K562 (cell line): ENCODE measurements around the gene ZNF362. TPM values are rescaled to one million over a fixed set of nuclear protein-coding genes. Genes with fewer than 3 reads are reported as not detected.
A peak's percentile ranks its signal among the peaks of the same experiment; 100 is the strongest.

Experiments
- ATAC-seq: fragments of 200-7000 bp; cut with Tn5 transposase; 3 replicates; pipeline ENCODE4 v1.9.1; 2020; ENCODE audit warnings: moderate library complexity
- Bru-seq: library from RNA; stranded (reverse); fragments of 400-500 nt; gene quantifications from one replicate; lab custom pipeline; 2021; lab: Mats Ljungman, UMichigan
- BruChase-seq, 2 experiments: library from RNA; stranded (reverse); fragments of 400-500 nt; gene quantifications; one replicate each; lab custom pipeline; 2021; lab: Mats Ljungman, UMichigan
- BruUV-seq: library from RNA; stranded (reverse); fragments of 400-500 nt; replicated peaks from 2 replicates; lab custom pipeline; 2021; lab: Mats Ljungman, UMichigan
- CTCF ChIA-PET: fragments of 300-600 bp; formaldehyde crosslinking; extraction: SDS; loops from one replicate; lab custom pipeline; 2021; ENCODE audit warnings: low intra/inter-chr PET ratio; lab: Yijun Ruan, JAX
- POLR2A ChIA-PET: fragments of 300-600, 350-650 bp; sonication (Branson Sonifier 250); formaldehyde crosslinking; extraction: SDS; loops from one replicate; lab custom pipeline; 2021; ENCODE audit warnings: antibody characterized with exemption, inconsistent platforms; lab: Yijun Ruan, JAX
- DNase-seq, 4 experiments: peaks; one replicate each; pipeline versions ENCODE4 v3.0.0 to v3.0.0-alpha.2; 2011 to 2018; ENCODE audit warnings: low spot score in 3 of 4, mixed read lengths in 3 of 4; ENCODE audit errors: extremely low read depth in 1 of 4
- FAIRE-seq: peaks from 2 replicates; lab custom pipeline; 2011; peaks lifted over from hg19 to GRCh38; lab: Jason Lieb, UNC
- H2AFZ ChIP-seq: 2 replicates; pipeline ENCODE4 v1.6.0; 2011; ENCODE audit warnings: low read depth, low read length, control low read depth, inconsistent platforms
- H3K27ac ChIP-seq: fragments of 200-600 bp; 3 replicates; pipeline ENCODE4 v1.8.0; 2011; ENCODE audit warnings: low read depth, mild to moderate bottlenecking, control low read depth, inconsistent platforms, low read length, moderate library complexity, mixed read lengths; ENCODE audit errors: extremely low read depth
- H3K27me3 ChIP-seq, 2 experiments: fragments of 300-600 bp in 1 of 2; 2 replicates in 1 of 2; 3 replicates in 1 of 2; pipeline versions ENCODE4 v1.6.0 to v1.8.0; 2011; ENCODE audit warnings: inconsistent platforms in 2 of 2, low read length in 2 of 2, mild to moderate bottlenecking in 1 of 2, mixed read lengths in 1 of 2, moderate library complexity in 1 of 2; ENCODE audit not compliant: control insufficient read depth in 2 of 2, insufficient read depth in 2 of 2
- H3K36me3 ChIP-seq: fragments of 300-600 bp; 3 replicates; pipeline ENCODE4 v1.8.0; 2011; ENCODE audit warnings: mild to moderate bottlenecking, low read length, inconsistent platforms; ENCODE audit not compliant: control insufficient read depth, insufficient read depth
- H3K4me1 ChIP-seq, 2 experiments: fragments of 200-600 bp in 1 of 2; replicated peaks in 1 of 2; 2 replicates in 1 of 2; 3 replicates in 1 of 2; pipeline versions ENCODE4 v1.5.1 to v1.8.0; 2011; ENCODE audit warnings: inconsistent platforms in 2 of 2, low read length in 2 of 2, mild to moderate bottlenecking in 1 of 2, mixed read lengths in 1 of 2, moderate library complexity in 1 of 2; ENCODE audit not compliant: control insufficient read depth in 2 of 2, insufficient read depth in 2 of 2
- H3K4me2 ChIP-seq: 2 replicates; pipeline ENCODE4 v1.6.1; 2011; ENCODE audit warnings: low read length, control low read depth, inconsistent platforms, mixed read lengths; ENCODE audit not compliant: insufficient read depth
- H3K4me3 ChIP-seq: fragments of 200-600 bp; sonication (generic), shearing (Covaris generic); 2 replicates; pipeline ENCODE4 v1.5.1; 2016; ENCODE audit warnings: control low read depth, inconsistent platforms
- H3K79me2 ChIP-seq: fragments of 200-600 bp; 3 replicates; pipeline ENCODE4 v1.8.0; 2011; ENCODE audit warnings: low read length, inconsistent platforms; ENCODE audit not compliant: control insufficient read depth, insufficient read depth
- H3K9ac ChIP-seq, 2 experiments: 2 replicates each; pipeline versions ENCODE4 v1.6.0 to v1.6.1; 2011; ENCODE audit warnings: low read depth in 2 of 2, low read length in 2 of 2, control low read depth in 1 of 2, inconsistent platforms in 1 of 2, mild to moderate bottlenecking in 1 of 2, mixed read lengths in 1 of 2; ENCODE audit not compliant: insufficient read depth in 1 of 2
- H3K9me1 ChIP-seq: one replicate; pipeline ENCODE4 v1.6.0; 2011; ENCODE audit warnings: inconsistent platforms, mild to moderate bottlenecking, low read length, moderate library complexity; ENCODE audit not compliant: control insufficient read depth, insufficient read depth
- H3K9me3 ChIP-seq: replicated peaks from 2 replicates; pipeline ENCODE4 v1.5.1; 2011; ENCODE audit warnings: low read depth, low read length, inconsistent platforms; ENCODE audit not compliant: control insufficient read depth, insufficient read depth
- H4K20me1 ChIP-seq: replicated peaks from 2 replicates; pipeline ENCODE4 v1.6.1; 2011; ENCODE audit warnings: low read length, inconsistent platforms, mixed read lengths; ENCODE audit not compliant: control insufficient read depth, insufficient read depth
- CAMTA2 ChIP-seq: fragments of 250-450 bp; sonication (Bioruptor Pico); conservative IDR thresholded peaks from 2 replicates; pipeline ENCODE4 v1.5.1; 2022
- LCOR ChIP-seq: sonication (generic); formaldehyde crosslinking; IDR thresholded peaks from 2 replicates; pipeline ENCODE4 v1.8.0; 2022; ENCODE audit warnings: mild to moderate bottlenecking, missing genetic modification reagents
- MLX ChIP-seq, 2 experiments: fragments of 450-650 bp in 1 of 2; sonication (generic) in 1 of 2; formaldehyde crosslinking; conservative IDR thresholded peaks; 2 replicates each; pipeline versions ENCODE4 v1.4.0 to v1.8.1; 2020 to 2022; ENCODE audit warnings: mild to moderate bottlenecking in 1 of 2, missing genetic modification reagents in 1 of 2
- ZFX ChIP-seq: sonication (generic); formaldehyde crosslinking; IDR thresholded peaks from 2 replicates; pipeline ENCODE4 v1.8.0; 2022; ENCODE audit warnings: mild to moderate bottlenecking, missing genetic modification reagents, moderate library complexity
- ZNF324 ChIP-seq: fragments of 250-450 bp; sonication (Bioruptor Pico); IDR thresholded peaks from 2 replicates; pipeline ENCODE4 v1.4.0; 2020; ENCODE audit warnings: mild to moderate bottlenecking
- ZNF444 ChIP-seq: fragments of 250-450 bp; sonication (Bioruptor Pico); IDR thresholded peaks from 2 replicates; pipeline ENCODE4 v1.4.0; 2020; ENCODE audit warnings: mild to moderate bottlenecking, moderate library complexity
- WGBS: fragments of 100-300 bp; shearing (Covaris generic); methylation state at CpG from one replicate; pipeline ENCODE4 v1.1.6; 2016; ENCODE audit warnings: low coverage, mixed read lengths; ENCODE audit not compliant: insufficient coverage; ENCODE audit errors: missing lambda C conversion rate; 5-methylcytosine and 5-hydroxymethylcytosine counted together
- in situ Hi-C: fragments of 300-500 bp; cut with MboI; formaldehyde crosslinking; loops from 4 replicates; pipeline ENCODE4 v1.15.0; 2018; ENCODE audit warnings: inconsistent platforms, mixed read lengths
- intact Hi-C: fragments of 100-400 bp; cut with micrococcal nuclease; formaldehyde crosslinking; loops from 2 replicates; pipeline ENCODE4 v1.14.2; 2022
- long read RNA-seq, 3 experiments: library from polyadenylated mRNA in 2 of 3; library from RNA in 1 of 3; unstranded in 2 of 3; stranded (forward) in 1 of 3; transcript quantifications; one replicate each; pipeline ENCODE4 v2.0.0, GENCODE V29; 2019 to 2022
- polyA minus RNA-seq, 3 experiments: library from RNA; depleted of rRNA, polyadenylated mRNA; stranded (reverse); fragments of >200 nt; gene quantifications; 2 replicates each; pipeline ENCODE4 v1.2.3, GENCODE V29; 2011
- polyA plus RNA-seq, 8 experiments: library from polyadenylated mRNA; depleted of rRNA in 4 of 8; stranded (reverse) in 5 of 8; unstranded in 3 of 8; fragments of >200 nt; fragmentation: Nextera tagmentation in 2 of 8; fragmentation: Illumina TruSeq in 1 of 8; extraction: Ambion mirVana in 2 of 8; extraction: Trizol in 1 of 8; gene quantifications; 2 replicates each; pipeline versions ENCODE4 v1.2.1 to v1.2.3, GENCODE V29; 2011 to 2014; ENCODE audit warnings: inconsistent platforms in 1 of 8, missing spikeins in 1 of 8
- total RNA-seq, 7 experiments: library from RNA; depleted of rRNA in 6 of 7; stranded (reverse); fragments of >200 nt in 6 of 7; fragmentation: Illumina TruSeq in 2 of 7; extraction: Trizol in 2 of 7; gene quantifications; 2 replicates each; pipeline versions ENCODE4 v1.2.1 to v1.2.3, GENCODE V29; 2011 to 2021; ENCODE audit warnings: low replicate concordance in 1 of 7

ZNF362 gene, protein sequence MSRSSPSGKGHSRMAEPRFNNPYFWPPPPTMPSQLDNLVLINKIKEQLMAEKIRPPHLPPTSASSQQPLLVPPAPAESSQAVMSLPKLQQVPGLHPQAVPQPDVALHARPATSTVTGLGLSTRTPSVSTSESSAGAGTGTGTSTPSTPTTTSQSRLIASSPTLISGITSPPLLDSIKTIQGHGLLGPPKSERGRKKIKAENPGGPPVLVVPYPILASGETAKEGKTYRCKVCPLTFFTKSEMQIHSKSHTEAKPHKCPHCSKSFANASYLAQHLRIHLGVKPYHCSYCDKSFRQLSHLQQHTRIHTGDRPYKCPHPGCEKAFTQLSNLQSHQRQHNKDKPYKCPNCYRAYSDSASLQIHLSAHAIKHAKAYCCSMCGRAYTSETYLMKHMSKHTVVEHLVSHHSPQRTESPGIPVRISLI
- total RNA-seq (2011; cell fraction: chromatin; rRNA removed; ENCODE audit: low replicate concordance) = not detected in 2 replicates
- total RNA-seq (2011; cell fraction: nucleolus; rRNA removed) = not detected in 2 replicates
- total RNA-seq (2011; cell fraction: nucleoplasm; rRNA removed) = not detected in 2 replicates
- total RNA-seq (2014; rRNA removed) (0.41 and 0.82 TPM in 2 replicates), total RNA-seq (2014; rRNA removed; fragmentation: Illumina TruSeq; extraction: Trizol) (0.11 and 0.29 TPM in 2 replicates), total RNA-seq (2015; rRNA removed; fragmentation: Illumina TruSeq; extraction: Trizol) (0.40 and 0.49 TPM in 2 replicates), total RNA-seq (2021) (0.83 and 1.1 TPM in 2 replicates), polyA plus RNA-seq (2011; rRNA removed) (0.08 and 0.58 TPM in 2 replicates), polyA plus RNA-seq (2014; fragmentation: Illumina TruSeq; extraction: Trizol) (0.30 and 0.65 TPM in 2 replicates), polyA plus RNA-seq (2014; fragmentation: Nextera tagmentation; extraction: Ambion mirVana) (under 1 TPM in 1 of 2 experiments, not detected in 1; 0.01 TPM), polyA plus RNA-seq (2014; rRNA removed) (0.47 and 0.48 TPM in 2 replicates), polyA minus RNA-seq (2011; rRNA and poly(A)+ RNA removed) (0.09 and 0.18 TPM in 2 replicates), Bru-seq, nascent RNA (percentile 38 among the genes with signal in this experiment), BruChase-seq, experiment 1, labeled RNA remaining after a 2-hour chase (percentile 36 among the genes with signal in this experiment), BruChase-seq, experiment 2, labeled RNA remaining after a 6-hour chase (percentile 35 among the genes with signal in this experiment)
- 0.43 and 0.52 TPM in 2 replicates for polyA plus RNA-seq (2011; cell fraction: cytosol; rRNA removed)
- 0.65 and 0.98 TPM in 2 replicates for polyA plus RNA-seq (2011; cell fraction: nucleus; rRNA removed)
- 0.64 and 1.8 TPM in 2 replicates for polyA plus RNA-seq (2012)
- polyA minus RNA-seq (2011; cell fraction: cytosol; rRNA and poly(A)+ RNA removed) = 4.3 TPM in 1 of 2 replicates, not detected in the other
- polyA minus RNA-seq (2011; cell fraction: nucleus; rRNA and poly(A)+ RNA removed) = 0.89 and 1.3 TPM in 2 replicates
- long read RNA-seq, experiment 1 = 0 reads
- long read RNA-seq, experiment 2 = 0 reads
- long read RNA-seq, experiment 3 = 0 reads

- peak within 1 kb of the TSS; percentile 53; the same call in 1 of the 2 replicates for H3K4me2 ChIP-seq
- BruUV-seq = TSS peak; percentile 81
- FAIRE-seq (no peak), DNase-seq (peak; percentile 31 to 64 (median 54)), ATAC-seq (peak; percentile 55)
- 0 out of 2 replicates have a peak within 1 kb of the TSS, but pooled peaks have one; percentile 44 for H2AFZ ChIP-seq
- H3K9me3 ChIP-seq = no peaks in the 10 kb centered on the region; the same call in 1 of the 2 replicates
- H3K27me3 ChIP-seq = peaks cover 11 to 52% of the 10 kb centered on the region in 2 experiments; a peak in 4 of 5 replicates
- no peaks in the 10 kb centered on the region for H3K36me3 ChIP-seq
- H3K27ac ChIP-seq = no peak within 1 kb of the TSS
- H3K9ac ChIP-seq = peak within 1 kb of the TSS in 1 of 2 experiments; percentile 65; a peak in 1 of 4 replicates
- peaks cover 6% of the 10 kb centered on the region; the same call in 1 of the 2 replicates for H4K20me1 ChIP-seq
- H3K4me3 ChIP-seq = peak within 1 kb of the TSS; percentile 40
- peaks cover 0 to 11% of the 10 kb centered on the region in 2 experiments; a peak in 1 of 5 replicates for H3K4me1 ChIP-seq
- no peaks in the 10 kb centered on the region for H3K79me2 ChIP-seq
- in situ Hi-C loops (no loop called here), intact Hi-C loops (no loop called here)
- 1% methylated on average over 54 of the region's 88 CpGs for WGBS
- CTCF ChIA-PET = no interaction called here
- H3K9me1 ChIP-seq = no peaks in the 10 kb centered on the region
- POLR2A ChIA-PET = no interaction called here
- no peak for TF ChIP-seq ZNF444 (CRISPR knock-in tag)
- no peak for TF ChIP-seq MLX (CRISPR knock-in tag; conservative IDR thresholded peaks at IDR 0.05)
- no peak for TF ChIP-seq LCOR
- TF ChIP-seq ZFX = peak; percentile 47
- TF ChIP-seq CAMTA2 (CRISPR knock-in tag) = no peak
- no peak for TF ChIP-seq ZNF324 (CRISPR knock-in tag)
These were observed at the start of gene ZNF362 for GRCh38 chr1:33256471-33257206. Gene ZNF362, plus strand, starts transcription at chr1:33256492. Its CDS starts 14,083 bp downstream, at chr1:33270575.
